HG02884 (cell line): Measurements from ENCODE around the gene NUDT22.

ENCODE experiments used
- ATAC-seq: cut with Tn5 transposase; IDR thresholded peaks from one replicate; pipeline ENCODE4 v1.9.1; 2021; ENCODE audit warnings: mild to moderate bottlenecking, moderate library complexity; ENCODE audit not compliant: unreplicated experiment

Gene NUDT22

DNA sequence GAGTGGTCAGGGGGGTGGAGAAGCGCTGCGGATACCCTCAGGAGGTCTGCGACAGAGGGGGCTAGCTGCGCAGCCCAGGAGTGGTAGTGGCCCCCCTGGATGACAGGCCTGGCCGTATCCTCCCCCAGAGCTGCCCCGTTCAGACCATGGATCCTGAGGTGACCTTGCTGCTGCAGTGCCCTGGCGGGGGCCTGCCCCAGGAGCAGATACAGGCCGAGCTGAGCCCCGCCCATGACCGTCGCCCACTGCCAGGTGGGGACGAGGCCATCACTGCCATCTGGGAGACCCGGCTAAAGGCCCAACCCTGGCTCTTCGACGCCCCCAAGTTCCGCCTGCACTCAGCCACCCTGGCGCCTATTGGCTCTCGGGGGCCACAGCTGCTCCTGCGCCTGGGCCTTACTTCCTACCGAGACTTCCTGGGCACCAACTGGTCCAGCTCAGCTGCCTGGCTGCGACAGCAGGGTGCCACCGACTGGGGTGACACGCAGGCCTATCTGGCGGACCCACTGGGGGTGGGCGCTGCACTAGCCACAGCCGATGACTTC is 505 bp downstream of the NUDT22 start:
- no peak for ATAC-seq

DNA sequence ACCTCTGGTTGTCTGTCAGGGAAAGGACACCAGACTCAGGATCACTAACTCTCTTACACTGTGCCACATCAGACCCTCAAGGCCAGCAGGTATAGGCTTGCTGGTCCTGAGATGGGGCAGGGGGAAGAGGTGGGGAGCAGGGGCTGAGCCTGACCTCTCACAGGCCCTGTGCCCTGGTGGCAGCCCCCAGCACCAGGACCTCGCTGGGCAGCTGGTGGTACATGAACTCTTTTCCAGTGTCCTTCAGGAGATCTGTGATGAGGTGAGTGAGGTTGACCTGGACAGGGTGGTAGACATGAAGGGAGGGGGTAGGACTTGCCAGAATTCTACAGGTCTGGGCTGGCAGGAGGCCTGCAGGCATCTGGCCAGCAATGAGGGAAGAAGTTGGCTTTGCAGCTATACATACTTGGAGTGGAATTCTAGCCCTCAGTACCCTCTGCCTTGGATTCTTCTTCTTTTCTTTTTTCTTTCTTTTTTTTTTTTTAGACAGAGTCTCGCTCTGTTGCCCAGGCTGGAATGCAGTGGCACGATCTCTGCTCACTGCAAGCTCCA is 1.4 kb downstream of the NUDT22 start:
- ATAC-seq = no peak

DNA sequence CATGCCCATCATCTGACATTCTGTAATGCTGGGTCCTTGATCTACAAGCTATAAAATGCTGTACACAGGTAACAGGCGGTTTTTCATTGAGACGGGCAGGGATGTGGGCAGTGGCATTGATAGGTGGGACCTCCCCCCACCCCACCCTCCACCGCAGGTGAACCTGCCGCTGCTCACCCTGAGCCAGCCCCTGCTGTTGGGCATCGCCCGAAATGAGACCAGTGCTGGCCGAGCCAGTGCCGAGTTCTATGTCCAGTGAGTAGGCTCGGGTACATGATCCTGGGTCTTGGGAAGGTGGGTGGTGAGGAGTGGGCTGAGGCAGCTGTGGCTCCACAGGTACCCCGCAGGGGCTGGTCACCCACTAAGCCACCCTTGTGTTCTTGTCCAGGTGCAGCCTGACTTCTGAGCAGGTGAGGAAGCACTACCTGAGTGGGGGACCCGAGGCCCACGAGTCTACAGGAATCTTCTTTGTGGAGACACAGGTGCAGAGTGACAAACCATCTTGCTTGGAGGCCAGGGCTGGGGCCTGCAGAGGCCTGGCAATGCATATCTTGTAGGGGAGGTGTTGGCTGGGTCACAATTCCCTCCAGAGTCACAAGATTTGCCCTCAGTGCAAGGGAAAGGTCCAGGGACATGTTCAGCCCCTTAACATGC is 3.1 kb downstream of the NUDT22 start:
- ATAC-seq = no peak

- no peak for ATAC-seq
Measured at GRCh38 chr11:64229744-64230170, 3.7 kb downstream of the NUDT22 start.

- ATAC-seq = peak; percentile 38
Measured at GRCh38 chr11:64230171-64230984, 4.3 kb downstream of the NUDT22 start, which contains the start of gene DNAJC4. Gene DNAJC4 (plus strand): TSS chr11:64230548. CDS start chr11:64230855, 307 bp downstream.

DNA sequence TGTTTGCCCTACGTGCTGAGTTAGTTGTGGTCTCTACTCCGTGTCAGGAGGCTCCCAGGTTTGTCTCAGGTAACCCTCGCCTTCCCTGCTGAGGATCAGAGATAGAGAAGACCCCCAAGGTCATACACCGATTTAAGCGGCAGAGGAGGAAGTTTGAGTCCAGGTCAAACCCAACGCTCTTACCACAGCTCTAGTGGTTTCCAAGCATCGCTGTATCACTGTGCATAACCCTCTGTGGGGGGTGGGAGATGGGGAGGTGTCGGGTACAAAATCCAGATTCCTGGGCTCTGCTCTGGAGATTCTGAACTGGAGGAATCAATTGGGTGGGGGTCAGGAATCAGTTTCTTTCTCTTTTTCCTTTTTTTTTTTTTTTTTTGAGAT is 4.9 kb downstream of the NUDT22 start:
- ATAC-seq = no peak

DNA sequence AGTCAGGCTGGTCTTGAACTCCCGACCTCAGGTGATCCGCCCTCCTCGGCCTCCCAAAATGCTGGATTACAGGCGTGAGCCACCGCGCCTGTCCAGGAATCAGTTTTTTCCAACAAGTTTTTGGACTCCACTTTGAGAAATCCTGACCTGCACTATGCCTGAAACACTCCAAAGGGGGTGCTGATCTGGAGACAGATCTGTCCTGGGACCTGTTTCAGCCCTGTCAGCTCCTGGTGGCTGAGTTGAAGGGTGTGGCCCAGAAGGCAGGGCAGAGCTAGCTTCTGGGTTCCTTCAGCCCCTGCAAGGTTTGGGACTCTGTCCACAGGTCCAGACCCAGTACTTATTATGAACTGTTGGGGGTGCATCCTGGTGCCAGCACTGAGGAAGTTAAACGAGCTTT is 5.5 kb downstream of the NUDT22 start:
- no peak for ATAC-seq

DNA sequence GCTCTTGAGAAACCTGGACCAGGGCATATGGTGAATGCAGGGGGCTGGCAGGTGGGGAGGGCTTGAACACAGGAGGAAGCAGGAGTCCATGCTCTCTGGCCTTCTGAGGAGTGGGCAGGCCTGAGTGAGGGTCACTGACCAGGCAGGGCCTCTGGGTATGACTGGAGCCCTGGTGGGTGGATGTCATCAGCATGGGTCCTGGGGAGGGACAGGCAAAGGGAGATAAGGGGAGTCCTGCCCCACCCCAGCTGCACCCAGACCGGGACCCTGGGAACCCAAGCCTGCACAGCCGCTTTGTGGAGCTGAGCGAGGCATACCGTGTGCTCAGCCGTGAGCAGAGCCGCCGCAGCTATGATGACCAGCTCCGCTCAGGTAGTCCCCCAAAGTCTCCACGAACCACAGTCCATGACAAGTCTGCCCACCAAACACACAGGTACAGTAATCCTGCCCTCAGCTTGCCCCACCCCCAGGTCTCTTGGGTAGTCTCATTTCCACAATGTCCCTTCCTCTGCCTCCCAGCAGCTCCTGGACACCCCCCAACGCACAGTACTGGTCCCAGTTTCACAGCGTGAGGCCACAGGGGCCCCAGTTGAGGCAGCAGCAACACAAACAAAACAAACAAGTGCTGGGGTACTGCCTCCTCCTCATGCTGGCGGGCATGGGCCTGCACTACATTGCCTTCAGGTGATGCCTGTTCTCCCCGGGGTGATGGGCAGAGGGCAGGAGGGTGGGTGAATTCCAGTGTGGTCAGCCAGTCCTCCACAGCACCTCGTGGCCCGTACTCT is 6.3 kb downstream of the NUDT22 start:
- no peak for ATAC-seq

DNA sequence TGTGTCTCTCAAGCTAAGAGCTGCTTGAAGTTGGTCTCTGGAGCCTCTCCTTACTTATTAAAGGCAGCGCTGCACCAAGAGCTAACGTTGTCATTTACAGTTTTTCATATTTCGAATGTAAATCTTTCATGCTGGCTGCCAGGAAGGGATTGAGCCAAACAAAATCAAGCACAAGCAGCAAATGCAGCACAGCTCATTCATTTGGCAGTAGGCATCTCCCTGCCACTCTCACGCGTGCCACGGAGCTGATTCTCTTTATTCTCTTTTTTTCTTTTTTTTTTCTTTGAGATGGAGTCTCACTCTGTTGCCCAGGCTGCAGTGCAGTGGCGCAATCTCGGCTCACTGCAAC is 6.9 kb downstream of the NUDT22 start:
- ATAC-seq = no peak

GRCh38 chr11:64233913-64234586 is 8.0 kb downstream of the NUDT22 start, which contains the start of gene VEGFB:
Gene VEGFB (plus strand): TSS chr11:64234584. CDS start chr11:64234834, 250 bp downstream.
- peak; percentile 41 for ATAC-seq

DNA sequence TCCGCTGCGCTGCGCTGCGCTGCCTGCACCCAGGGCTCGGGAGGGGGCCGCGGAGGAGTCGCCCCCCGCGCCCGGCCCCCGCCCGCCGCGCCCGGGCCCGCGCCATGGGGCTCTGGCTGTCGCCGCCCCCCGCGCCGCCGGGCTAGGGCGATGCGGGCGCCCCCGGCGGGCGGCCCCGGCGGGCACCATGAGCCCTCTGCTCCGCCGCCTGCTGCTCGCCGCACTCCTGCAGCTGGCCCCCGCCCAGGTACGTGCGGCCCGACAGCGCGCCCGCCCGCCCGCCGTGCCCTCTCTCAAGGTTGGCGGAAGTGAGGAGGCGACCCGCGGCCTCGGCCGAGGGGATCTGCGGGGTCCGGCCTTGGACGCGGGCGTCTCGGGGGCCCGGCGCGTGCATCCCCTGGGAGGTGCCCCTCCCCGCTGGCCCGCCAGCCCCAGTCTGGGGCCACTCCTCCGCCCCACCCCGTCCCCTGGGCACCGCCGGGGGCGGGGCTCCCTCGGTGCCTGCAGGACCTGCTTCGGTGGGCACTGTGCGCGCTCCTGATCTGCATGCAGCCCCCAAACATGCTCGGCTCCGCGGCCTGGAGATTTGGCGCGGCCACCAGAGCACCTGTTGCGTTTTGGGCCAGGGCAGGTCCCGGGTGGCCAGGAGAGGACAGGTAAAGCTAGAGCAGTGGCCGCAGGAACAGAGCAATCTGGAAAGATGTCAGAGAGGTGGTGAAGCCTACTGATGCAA is 8.7 kb downstream of the NUDT22 start:
- ATAC-seq = no peak

GRCh38 chr11:64235437-64236161 is 9.5 kb downstream of the NUDT22 start:
- ATAC-seq = no peak

- ATAC-seq = no peak
Measured at GRCh38 chr11:64237484-64237951, 11.4 kb downstream of the NUDT22 start.

DNA sequence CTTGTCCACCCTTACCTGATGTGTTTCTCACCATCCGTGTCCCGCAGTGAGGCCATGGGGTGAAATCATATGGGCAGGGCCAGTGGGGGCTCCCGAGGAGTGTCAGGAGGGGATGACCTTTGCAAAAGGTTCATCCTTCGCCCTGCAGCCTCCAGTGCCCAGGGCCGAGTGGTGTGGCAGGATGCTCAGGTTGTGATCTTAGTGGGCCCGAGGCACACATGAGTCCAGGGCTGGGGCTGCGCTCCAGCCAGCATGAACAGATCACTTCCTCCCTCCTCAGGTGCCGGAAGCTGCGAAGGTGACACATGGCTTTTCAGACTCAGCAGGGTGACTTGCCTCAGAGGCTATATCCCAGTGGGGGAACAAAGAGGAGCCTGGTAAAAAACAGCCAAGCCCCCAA is 12.0 kb downstream of the NUDT22 start:
- no peak for ATAC-seq

GRCh38 chr11:64238999-64239398 is 12.9 kb downstream of the NUDT22 start:
- no peak for ATAC-seq

GRCh38 chr11:64239662-64240434 is 13.8 kb downstream of the NUDT22 start:
- peak; percentile 8 for ATAC-seq

GRCh38 chr11:64240435-64241240 is 14.6 kb downstream of the NUDT22 start, which contains the start of gene FKBP2:
Gene FKBP2 (plus strand): TSS chr11:64241095. CDS start chr11:64242388, 1,293 bp downstream.
- peak; percentile 52 for ATAC-seq
